ENCODE data around the gene RPL12. TPM values are rescaled to one million over a fixed set of nuclear protein-coding genes. Genes with fewer than 3 reads are reported as not detected.

The RPL12 gene
- total RNA-seq, 1 donor from 2014 or later: 1,020 TPM

DNA sequence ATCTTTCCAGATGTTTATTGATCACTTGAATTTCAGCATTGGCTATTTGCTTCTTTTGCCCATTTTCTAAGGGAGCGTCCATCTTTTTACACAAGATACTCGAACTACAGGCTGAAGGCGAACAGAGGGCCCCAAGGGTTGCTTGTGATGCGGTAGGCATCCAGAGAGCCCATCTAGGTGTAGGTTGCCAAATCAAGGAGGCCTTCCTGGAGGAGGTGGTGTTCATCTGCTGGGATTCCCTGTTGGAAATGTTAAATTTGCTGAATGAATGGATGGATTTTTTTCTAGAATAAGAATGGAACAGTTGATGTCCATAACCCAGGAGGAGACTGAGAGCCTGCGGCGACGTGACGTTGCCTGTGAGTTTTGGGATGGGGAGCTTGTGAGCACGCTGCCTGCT, 31.5 kb upstream of the RPL12 start:
- H3K27me3 ChIP-seq: no peaks in the 10 kb centered on the region
- H3K36me3 ChIP-seq: peaks cover 82% of the 10 kb centered on the region
- no peaks in the 10 kb centered on the region for H3K4me1 ChIP-seq
- H3K9me3 ChIP-seq: no peaks in the 10 kb centered on the region
- H3K4me3 ChIP-seq: no peak overlapping the region
- no peak overlapping the region for H3K27ac ChIP-seq
- intact Hi-C loops (cut with DNase I): no loop called here
- no peak for ATAC-seq
- TF ChIP-seq, protein P1, sequence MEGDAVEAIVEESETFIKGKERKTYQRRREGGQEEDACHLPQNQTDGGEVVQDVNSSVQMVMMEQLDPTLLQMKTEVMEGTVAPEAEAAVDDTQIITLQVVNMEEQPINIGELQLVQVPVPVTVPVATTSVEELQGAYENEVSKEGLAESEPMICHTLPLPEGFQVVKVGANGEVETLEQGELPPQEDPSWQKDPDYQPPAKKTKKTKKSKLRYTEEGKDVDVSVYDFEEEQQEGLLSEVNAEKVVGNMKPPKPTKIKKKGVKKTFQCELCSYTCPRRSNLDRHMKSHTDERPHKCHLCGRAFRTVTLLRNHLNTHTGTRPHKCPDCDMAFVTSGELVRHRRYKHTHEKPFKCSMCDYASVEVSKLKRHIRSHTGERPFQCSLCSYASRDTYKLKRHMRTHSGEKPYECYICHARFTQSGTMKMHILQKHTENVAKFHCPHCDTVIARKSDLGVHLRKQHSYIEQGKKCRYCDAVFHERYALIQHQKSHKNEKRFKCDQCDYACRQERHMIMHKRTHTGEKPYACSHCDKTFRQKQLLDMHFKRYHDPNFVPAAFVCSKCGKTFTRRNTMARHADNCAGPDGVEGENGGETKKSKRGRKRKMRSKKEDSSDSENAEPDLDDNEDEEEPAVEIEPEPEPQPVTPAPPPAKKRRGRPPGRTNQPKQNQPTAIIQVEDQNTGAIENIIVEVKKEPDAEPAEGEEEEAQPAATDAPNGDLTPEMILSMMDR (IDR thresholded peaks at IDR 0.05): no peak
- DNase-seq: no peak

DNA sequence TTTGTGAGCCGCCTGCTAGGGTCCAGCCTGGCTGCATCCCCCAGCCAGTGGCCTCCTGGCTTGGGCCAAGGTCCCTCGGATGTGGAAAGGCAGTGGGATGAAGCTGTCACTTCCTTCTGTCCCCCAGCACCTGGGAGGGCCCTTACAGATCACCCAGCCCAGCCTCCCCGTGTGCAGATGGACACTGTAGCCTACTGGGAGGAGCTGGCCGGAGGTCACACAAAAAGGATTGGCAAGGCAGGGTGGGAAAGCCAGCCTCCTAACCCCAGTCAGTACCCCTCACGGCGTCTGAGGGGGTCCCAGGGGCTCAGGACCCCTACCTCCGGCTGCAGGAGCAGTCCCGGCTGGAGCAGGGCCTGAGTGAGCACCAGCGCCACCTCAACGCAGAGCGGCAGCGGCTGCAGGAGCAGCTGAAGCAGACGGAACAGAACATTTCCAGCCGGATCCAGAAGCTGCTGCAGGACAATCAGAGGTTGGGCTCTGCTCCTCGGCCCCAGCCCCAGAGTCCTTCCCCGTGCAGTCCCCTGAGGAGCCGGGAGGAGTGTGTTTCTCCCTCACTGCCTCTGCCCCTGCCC, 28.4 kb upstream of the RPL12 start:
- no peaks in the 10 kb centered on the region for H3K27me3 ChIP-seq
- ATAC-seq (peak; percentile 27), DNase-seq (no peak)
- H3K36me3 ChIP-seq: peaks cover 69% of the 10 kb centered on the region
- intact Hi-C loops (cut with DNase I): no loop called here
- H3K9me3 ChIP-seq: no peaks in the 10 kb centered on the region
- no peak overlapping the region for H3K27ac ChIP-seq
- H3K4me3 ChIP-seq: no peak overlapping the region
- no peaks in the 10 kb centered on the region for H3K4me1 ChIP-seq
- TF ChIP-seq, protein P1 (IDR thresholded peaks at IDR 0.05): no peak

DNA sequence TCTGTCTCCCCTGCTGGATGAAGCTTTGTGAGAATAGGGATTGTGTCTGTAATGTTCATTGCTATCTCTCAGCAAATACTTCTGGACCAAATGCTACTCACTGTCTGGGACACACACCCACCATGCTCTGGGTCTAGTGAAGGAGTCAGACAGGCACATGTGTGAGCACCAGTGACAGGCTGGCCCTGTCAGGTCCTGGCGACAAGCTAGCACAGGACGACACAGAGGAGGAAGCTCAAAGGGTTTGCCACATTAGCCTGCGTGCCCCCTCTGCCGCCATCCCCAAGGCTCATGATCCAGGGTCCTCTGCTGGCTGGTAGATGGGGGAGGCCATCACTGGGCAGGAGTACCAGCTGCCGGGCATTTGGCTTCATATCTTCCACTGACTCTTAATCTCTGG, 23.4 kb upstream of the RPL12 start:
- no peak overlapping the region for H3K4me3 ChIP-seq
- TF ChIP-seq, protein P1 (IDR thresholded peaks at IDR 0.05): no peak
- no peaks in the 10 kb centered on the region for H3K4me1 ChIP-seq
- no peaks in the 10 kb centered on the region for H3K9me3 ChIP-seq
- H3K36me3 ChIP-seq: peaks cover 52% of the 10 kb centered on the region
- no peaks in the 10 kb centered on the region for H3K27me3 ChIP-seq
- intact Hi-C loops (cut with DNase I): no loop called here
- H3K27ac ChIP-seq: no peak overlapping the region
- no peak for DNase-seq
- ATAC-seq: no peak

GRCh38 chr9:127473932-127474331, 22.7 kb upstream of the RPL12 start:
- Histone ChIP-seq H3K27ac (no peak overlapping the region), H3K9me3 (no peaks in the 10 kb centered on the region), H3K27me3 (no peaks in the 10 kb centered on the region), H3K4me1 (no peaks in the 10 kb centered on the region), H3K36me3 (peaks cover 45% of the 10 kb centered on the region), H3K4me3 (no peak overlapping the region)
- TF ChIP-seq, protein P1 (IDR thresholded peaks at IDR 0.05): no peak
- DNase-seq (no peak), ATAC-seq (no peak)
- intact Hi-C loops (cut with DNase I): no loop called here

- TF ChIP-seq, protein P1 (IDR thresholded peaks at IDR 0.05): no peak
- Histone ChIP-seq H3K4me1 (no peaks in the 10 kb centered on the region), H3K4me3 (no peak overlapping the region), H3K9me3 (no peaks in the 10 kb centered on the region), H3K36me3 (peaks cover 41% of the 10 kb centered on the region), H3K27me3 (no peaks in the 10 kb centered on the region), H3K27ac (no peak overlapping the region)
- intact Hi-C loops (cut with DNase I): no loop called here
- ATAC-seq (peak; percentile 25), DNase-seq (no peak)
Observed at GRCh38 chr9:127473501-127473900, 22.3 kb upstream of the RPL12 start.

- Histone ChIP-seq H3K27me3 (no peaks in the 10 kb centered on the region), H3K9me3 (no peaks in the 10 kb centered on the region), H3K4me1 (no peaks in the 10 kb centered on the region), H3K27ac (no peak overlapping the region), H3K4me3 (no peak overlapping the region), H3K36me3 (peaks cover 43% of the 10 kb centered on the region)
- ATAC-seq (no peak), DNase-seq (no peak)
- TF ChIP-seq, protein P1 (IDR thresholded peaks at IDR 0.05): no peak
- intact Hi-C loops (cut with DNase I): no loop called here
Observed at GRCh38 chr9:127470662-127471061, 19.5 kb upstream of the RPL12 start.

Measured in upper lobe of right lung (tissue), 1 donor.